Thyroid gland (tissue), 4 donors: ENCODE measurements around the gene GSTCD.

Experiments
- CTCF ChIP-seq, 6 experiments: fragments of 200-600 bp in 3 of 6; fragments of 450-650 bp in 3 of 6; sonication (generic) in 3 of 6; IDR thresholded peaks; one replicate each; pipeline ENCODE4 v1.5.1; 2016 to 2019; ENCODE audit warnings: antibody characterized with exemption in 6 of 6, mild to moderate bottlenecking in 2 of 6, inconsistent platforms in 1 of 6, moderate library complexity in 1 of 6
- POLR2A ChIP-seq, 2 donors: fragments of 450-650 bp; IDR thresholded peaks; one replicate each; pipeline ENCODE4 v1.6.1; 2017; ENCODE audit warnings: antibody characterized with exemption in 2 of 2, mild to moderate bottlenecking in 2 of 2, moderate library complexity in 1 of 2

GRCh38 chr4:105698607-105699006 is 10.0 kb upstream of the GSTCD start:
- TF ChIP-seq CTCF (IDR thresholded peaks at IDR 0.05): no peak
- TF ChIP-seq POLR2A (IDR thresholded peaks at IDR 0.05): no peak
